ENCODE results near the gene CDKAL1. TPM values are rescaled to one million over a fixed set of nuclear protein-coding genes. Genes with fewer than 3 reads are reported as not detected.

CDKAL1 gene
- total and polyA plus RNA-seq, 2 donors from 2014 or later, result 4.6 to 20.2 TPM

DNA sequence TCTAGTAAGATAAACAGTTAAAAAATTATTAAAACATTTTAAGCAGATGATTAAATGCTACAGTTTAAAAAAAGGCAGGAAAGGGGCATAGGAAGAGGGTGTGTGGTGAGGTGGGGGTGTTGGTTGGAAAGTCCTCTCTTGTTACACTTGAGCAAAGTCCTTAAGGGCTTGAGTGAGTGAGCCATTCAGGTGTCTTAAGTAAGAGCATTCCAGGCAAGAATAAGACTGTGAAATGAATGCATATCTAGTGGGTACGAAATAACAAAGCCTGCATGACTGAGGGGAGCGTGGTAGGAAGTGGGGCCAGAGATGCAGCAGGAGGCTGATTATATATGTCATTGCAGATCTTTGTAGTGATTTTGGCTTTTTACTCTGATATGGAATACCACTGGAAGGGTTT is 5.1 kb downstream of the CDKAL1 start:
- Histone ChIP-seq H3K9me3 (ENCODE audit: control insufficient read depth in 2 of 3, insufficient read depth in 1 of 3, low read length in 3 of 3) (no peaks in the 10 kb centered on the region), H3K27me3 (ENCODE audit: control insufficient read depth, insufficient read depth, low read length) (no peaks in the 10 kb centered on the region), H3K27ac (ENCODE audit: low read depth in 2 of 2, low read length in 2 of 2) (no peak overlapping the region), H3K36me3 (ENCODE audit: control insufficient read depth in 2 of 3, insufficient read depth in 3 of 3, low read length in 3 of 3) (no peaks in the 10 kb centered on the region), H3K4me1 (ENCODE audit: control insufficient read depth in 2 of 3, insufficient read depth in 2 of 3, low read depth in 1 of 3, low read length in 3 of 3) (peaks cover 0 to 9% (median 7%) of the 10 kb centered on the region in 3 donors), H3K4me3 (ENCODE audit: low read length in 3 of 3) (no peak overlapping the region), H3K9ac (ENCODE audit: low read length in 3 of 3) (no peak overlapping the region)
- intact Hi-C loops (cut with DNase I), result no loop called here
- TF ChIP-seq, protein P1, sequence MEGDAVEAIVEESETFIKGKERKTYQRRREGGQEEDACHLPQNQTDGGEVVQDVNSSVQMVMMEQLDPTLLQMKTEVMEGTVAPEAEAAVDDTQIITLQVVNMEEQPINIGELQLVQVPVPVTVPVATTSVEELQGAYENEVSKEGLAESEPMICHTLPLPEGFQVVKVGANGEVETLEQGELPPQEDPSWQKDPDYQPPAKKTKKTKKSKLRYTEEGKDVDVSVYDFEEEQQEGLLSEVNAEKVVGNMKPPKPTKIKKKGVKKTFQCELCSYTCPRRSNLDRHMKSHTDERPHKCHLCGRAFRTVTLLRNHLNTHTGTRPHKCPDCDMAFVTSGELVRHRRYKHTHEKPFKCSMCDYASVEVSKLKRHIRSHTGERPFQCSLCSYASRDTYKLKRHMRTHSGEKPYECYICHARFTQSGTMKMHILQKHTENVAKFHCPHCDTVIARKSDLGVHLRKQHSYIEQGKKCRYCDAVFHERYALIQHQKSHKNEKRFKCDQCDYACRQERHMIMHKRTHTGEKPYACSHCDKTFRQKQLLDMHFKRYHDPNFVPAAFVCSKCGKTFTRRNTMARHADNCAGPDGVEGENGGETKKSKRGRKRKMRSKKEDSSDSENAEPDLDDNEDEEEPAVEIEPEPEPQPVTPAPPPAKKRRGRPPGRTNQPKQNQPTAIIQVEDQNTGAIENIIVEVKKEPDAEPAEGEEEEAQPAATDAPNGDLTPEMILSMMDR (IDR thresholded peaks at IDR 0.05; ENCODE audit: borderline replicate concordance, extremely low read depth, insufficient read depth), result no peak
- FAIRE-seq (no peak), DNase-seq (no peak)

- intact Hi-C loops (cut with DNase I), result no loop called here
- DNase-seq, result peak in 1 of 5 donors; percentile 18
- peaks cover 0 to 1% (median under 1%) of the 10 kb centered on the region in 3 donors for H3K4me1 ChIP-seq (ENCODE audit: control insufficient read depth in 2 of 3, insufficient read depth in 2 of 3, low read depth in 1 of 3, low read length in 3 of 3)
- no peak for FAIRE-seq
- no peak overlapping the region for H3K4me3 ChIP-seq (ENCODE audit: low read length in 3 of 3)
- no peak overlapping the region for H3K9ac ChIP-seq (ENCODE audit: low read length in 3 of 3)
- no peaks in the 10 kb centered on the region for H3K27me3 ChIP-seq (ENCODE audit: control insufficient read depth, insufficient read depth, low read length)
- H3K27ac ChIP-seq (ENCODE audit: low read depth in 2 of 2, low read length in 2 of 2), result no peak overlapping the region
- no peaks in the 10 kb centered on the region for H3K36me3 ChIP-seq (ENCODE audit: control insufficient read depth in 2 of 3, insufficient read depth in 3 of 3, low read length in 3 of 3)
- TF ChIP-seq, protein P1 (IDR thresholded peaks at IDR 0.05; ENCODE audit: borderline replicate concordance, extremely low read depth, insufficient read depth), result no peak
- H3K9me3 ChIP-seq (ENCODE audit: control insufficient read depth in 2 of 3, insufficient read depth in 1 of 3, low read length in 3 of 3), result no peaks in the 10 kb centered on the region
Measured at GRCh38 chr6:20540683-20541082, 6.4 kb downstream of the CDKAL1 start.

- intact Hi-C loops (cut with DNase I), result no loop called here
- Histone ChIP-seq H3K9ac (ENCODE audit: low read length in 3 of 3) (no peak overlapping the region), H3K27me3 (ENCODE audit: control insufficient read depth, insufficient read depth, low read length) (no peaks in the 10 kb centered on the region), H3K27ac (ENCODE audit: low read depth in 2 of 2, low read length in 2 of 2) (no peak overlapping the region), H3K9me3 (ENCODE audit: control insufficient read depth in 2 of 3, insufficient read depth in 1 of 3, low read length in 3 of 3) (no peaks in the 10 kb centered on the region), H3K36me3 (ENCODE audit: control insufficient read depth in 2 of 3, insufficient read depth in 3 of 3, low read length in 3 of 3) (no peaks in the 10 kb centered on the region), H3K4me3 (ENCODE audit: low read length in 3 of 3) (no peak overlapping the region), H3K4me1 (ENCODE audit: control insufficient read depth in 2 of 3, insufficient read depth in 2 of 3, low read depth in 1 of 3, low read length in 3 of 3) (no peaks in the 10 kb centered on the region)
- DNase-seq (no peak), FAIRE-seq (no peak)
- TF ChIP-seq, protein P1 (IDR thresholded peaks at IDR 0.05; ENCODE audit: borderline replicate concordance, extremely low read depth, insufficient read depth), result no peak
Measured at GRCh38 chr6:20541382-20541781, 7.1 kb downstream of the CDKAL1 start.

Measured in kidney (tissue), 14 donors.